Motor neuron (in vitro differentiated cells): Measurements from ENCODE around the gene TSPAN33. TPM values are rescaled to one million over a fixed set of nuclear protein-coding genes. Genes with fewer than 3 reads are reported as not detected.
"Not testable (repeated sequence)": the region's sequence is repeated elsewhere in the genome, so short reads cannot be mapped to it uniquely, and the experiment has no call there.

Source experiments
- ATAC-seq, 8 experiments: fragments of 200-7000 bp; cut with Tn5 transposase; replicated peaks in 6 of 8; 2 replicates each; pipeline ENCODE4 v1.8.0; 2021; ENCODE audit warnings: mild to moderate bottlenecking in 8 of 8, moderate library complexity in 8 of 8
- H3K27ac ChIP-seq, 2 donors: fragments of 250-450 bp; sonication (Bioruptor Pico); 2 replicates each; pipeline ENCODE4 v1.9.0; 2021; ENCODE audit warnings: antibody characterized with exemption in 2 of 2, mild to moderate bottlenecking in 2 of 2, moderate library complexity in 1 of 2
- H3K4me1 ChIP-seq, 2 donors: fragments of 250-450 bp; sonication (Bioruptor Pico); replicated peaks in 1 of 2; 2 replicates each; pipeline ENCODE4 v1.6.1; 2021; ENCODE audit warnings: antibody characterized with exemption in 2 of 2, mild to moderate bottlenecking in 2 of 2, moderate library complexity in 1 of 2
- H3K4me3 ChIP-seq, 5 donors: fragments of 250-450 bp; sonication (Bioruptor Pico); 2 replicates each; pipeline ENCODE4 v1.9.0; 2021; ENCODE audit warnings: antibody characterized with exemption in 5 of 5, mild to moderate bottlenecking in 5 of 5, moderate library complexity in 4 of 5
- WGBS, 10 experiments: fragments of 450-650 bp; shearing (Covaris generic); methylation state at CpG; one replicate each; pipeline ENCODE4 v1.0.0; 2022; 5-methylcytosine and 5-hydroxymethylcytosine counted together
- in situ Hi-C, 9 experiments: fragments of 400-800 bp; cut with MboI; loops; one replicate each; pipeline ENCODE4 v1.15.0; 2021; ENCODE audit warnings: low sequenced_read_pairs in 9 of 9, low pct_unique_long_range_greater_than_20kb in 2 of 9; ENCODE audit not compliant: unreplicated experiment in 9 of 9
- total RNA-seq, 8 experiments: library from RNA; unstranded; fragments of 300-600 nt; gene quantifications; 2 replicates each; pipeline versions ENCODE4 v1.2.3 to v1.2.4, GENCODE V29; 2022

Gene TSPAN33
- total RNA-seq, 8 experiments from 2014 or later = 2.0 to 24.0 (median 5.6) TPM

- 40 to 100% (median 90%) methylated on average over 1 to 11 of the region's 15 CpGs; no CpG with 5 or more reads in 1 of the 10 experiments for WGBS, 10 experiments
- H3K4me1 ChIP-seq = no peaks in the 10 kb centered on the region
- no peak for ATAC-seq
- H3K4me3 ChIP-seq = no peak overlapping the region
- no peak overlapping the region for H3K27ac ChIP-seq
- in situ Hi-C loops = loop anchor here in 4 of 9 experiments (25.0 kb wide), 3 partner anchors 253 to 803 kb away; no protein-coding TSS in a partner anchor
Observed at GRCh38 chr7:129209067-129209926, 64.8 kb downstream of the TSPAN33 start.

GRCh38 chr7:129210256-129210988 is 65.9 kb downstream of the TSPAN33 start:
- 54 to 92% (median 80%) methylated on average over 1 to 7 of the region's 16 CpGs; no CpG with 5 or more reads in 3 of the 10 experiments for WGBS, 10 experiments
- peak; percentile 78 to 94 (median 85) for ATAC-seq
- Histone ChIP-seq H3K4me3 (no peak overlapping the region), H3K27ac (no peak overlapping the region), H3K4me1 (no peaks in the 10 kb centered on the region)
- in situ Hi-C loops = loop anchor here in 4 of 9 experiments (25.0 kb wide), 3 partner anchors 252 to 802 kb away; no protein-coding TSS in a partner anchor

GRCh38 chr7:129210989-129211312 is 66.4 kb downstream of the TSPAN33 start:
- Histone ChIP-seq H3K4me1 (no peaks in the 10 kb centered on the region), H3K4me3 (no peak overlapping the region), H3K27ac (no peak overlapping the region)
- in situ Hi-C loops = loop anchor here in 4 of 9 experiments (25.0 kb wide), 3 partner anchors 251 to 801 kb away; no protein-coding TSS in a partner anchor
- WGBS, 10 experiments = 40 to 100% (median 88%) methylated on average over 2 to 5 of the region's 14 CpGs; no CpG with 5 or more reads in 6 of the 10 experiments
- peak in 2 of 8 experiments; percentile 5 to 29 for ATAC-seq

- in situ Hi-C loops = loop anchor here in 4 of 9 experiments (25.0 kb wide), 3 partner anchors 250 to 800 kb away; no protein-coding TSS in a partner anchor
- Histone ChIP-seq H3K27ac (no peak overlapping the region), H3K4me3 (no peak overlapping the region), H3K4me1 (no peaks in the 10 kb centered on the region)
- no peak for ATAC-seq
- 80 to 100% (median 100%) methylated on average over 1 of the region's 14 CpGs; no CpG with 5 or more reads in 6 of the 10 experiments for WGBS, 10 experiments
Observed at GRCh38 chr7:129212126-129212525, 67.6 kb downstream of the TSPAN33 start.

GRCh38 chr7:129212596-129212995 is 68.1 kb downstream of the TSPAN33 start:
- Histone ChIP-seq H3K27ac (no peak overlapping the region), H3K4me1 (no peaks in the 10 kb centered on the region), H3K4me3 (no peak overlapping the region)
- in situ Hi-C loops = loop anchor here in 4 of 9 experiments (25.0 kb wide), 3 partner anchors 250 to 800 kb away; no protein-coding TSS in a partner anchor
- ATAC-seq = no peak
- WGBS, 10 experiments = 17 to 100% (median 95%) methylated on average over 1 to 2 of the region's 4 CpGs; no CpG with 5 or more reads in 4 of the 10 experiments

- peak in 7 of 8 experiments; percentile 13 to 69 (median 50) for ATAC-seq
- WGBS, 10 experiments = 13 to 81% (median 63%) methylated on average over 2 to 10 of the region's 15 CpGs; no CpG with 5 or more reads in 4 of the 10 experiments
- peak overlapping the region in 1 of 2 donors; percentile 3 for H3K27ac ChIP-seq
- H3K4me1 ChIP-seq = peaks cover 2% of the 10 kb centered on the region in 2 donors
- in situ Hi-C loops = loop anchor here in 4 of 9 experiments (25.0 kb wide), 3 partner anchors 248 to 798 kb away; no protein-coding TSS in a partner anchor
- no peak overlapping the region for H3K4me3 ChIP-seq
Observed at GRCh38 chr7:129213828-129214227, 69.3 kb downstream of the TSPAN33 start.

- no CpG with 5 or more reads among the region's 15 CpGs for WGBS, 10 experiments
- H3K27ac ChIP-seq, H3K4me3 ChIP-seq, H3K4me1 ChIP-seq, ATAC-seq: not testable (repeated sequence)
- in situ Hi-C loops = loop anchor here in 4 of 9 experiments (25.0 kb wide), 3 partner anchors 247 to 797 kb away; no protein-coding TSS in a partner anchor
Observed at GRCh38 chr7:129215691-129216090, 71.2 kb downstream of the TSPAN33 start.

GRCh38 chr7:129216101-129216715 is 71.7 kb downstream of the TSPAN33 start:
- not testable (repeated sequence) for H3K27ac ChIP-seq, ATAC-seq, H3K4me1 ChIP-seq, H3K4me3 ChIP-seq
- in situ Hi-C loops = loop anchor here in 4 of 9 experiments (25.0 kb wide), 3 partner anchors 246 to 796 kb away; no protein-coding TSS in a partner anchor
- 90% methylated on average over 2 of the region's 34 CpGs; no CpG with 5 or more reads in 9 of the 10 experiments for WGBS, 10 experiments

GRCh38 chr7:129216821-129217416 is 72.4 kb downstream of the TSPAN33 start:
- H3K4me3 ChIP-seq, H3K4me1 ChIP-seq, ATAC-seq, H3K27ac ChIP-seq: not testable (repeated sequence)
- 50 to 100% (median 69%) methylated on average over 1 to 4 of the region's 8 CpGs; no CpG with 5 or more reads in 3 of the 10 experiments for WGBS, 10 experiments
- in situ Hi-C loops = loop anchor here in 4 of 9 experiments (25.0 kb wide), 3 partner anchors 245 to 795 kb away; no protein-coding TSS in a partner anchor

- 0 to 83% (median 25%) methylated on average over 1 to 4 of the region's 9 CpGs; no CpG with 5 or more reads in 2 of the 10 experiments for WGBS, 10 experiments
- in situ Hi-C loops = loop anchor here in 4 of 9 experiments (25.0 kb wide), 3 partner anchors 244 to 794 kb away; no protein-coding TSS in a partner anchor
- H3K4me1 ChIP-seq = peaks cover 2 to 3% of the 10 kb centered on the region in 2 donors
- ATAC-seq = peak; percentile 94 to 98 (median 96)
- H3K27ac ChIP-seq = no peak overlapping the region
- no peak overlapping the region for H3K4me3 ChIP-seq
Observed at GRCh38 chr7:129218514-129219062, 74.1 kb downstream of the TSPAN33 start.

GRCh38 chr7:129219166-129219565 is 74.7 kb downstream of the TSPAN33 start:
- not testable (repeated sequence) for H3K4me1 ChIP-seq, H3K27ac ChIP-seq, H3K4me3 ChIP-seq, ATAC-seq
- in situ Hi-C loops = loop anchor here in 4 of 9 experiments (25.0 kb wide), 3 partner anchors 243 to 793 kb away; no protein-coding TSS in a partner anchor
- WGBS, 10 experiments = 70 to 100% (median 89%) methylated on average over 1 to 3 of the region's 4 CpGs; no CpG with 5 or more reads in 4 of the 10 experiments
